Tibial nerve (tissue), 4 donors: ENCODE data around the gene CDH12. TPM values are rescaled to one million over a fixed set of nuclear protein-coding genes. Genes with fewer than 3 reads are reported as not detected.

Experiments used
- DNase-seq, 2 donors: peaks; one replicate each; pipeline ENCODE4 v3.0.0-alpha.2; 2019; ENCODE audit warnings: low spot score in 2 of 2
- H3K27ac ChIP-seq, 4 donors: fragments of 200-600 bp; sonication (generic) in 3 of 4; one replicate each; pipeline ENCODE4 v1.5.1; 2017 to 2019; ENCODE audit warnings: mild to moderate bottlenecking in 1 of 4
- H3K27me3 ChIP-seq, 2 donors: fragments of 200-600 bp; sonication (generic) in 1 of 2; one replicate each; pipeline versions ENCODE4 v1.5.1 to v1.6.0; 2017 to 2019
- H3K36me3 ChIP-seq, 3 donors: fragments of 200-600 bp; sonication (generic); one replicate each; pipeline ENCODE4 v1.5.1; 2018 to 2019
- H3K4me1 ChIP-seq, 4 donors: fragments of 200-600 bp; sonication (generic) in 3 of 4; one replicate each; pipeline ENCODE4 v1.5.1; 2017 to 2019
- H3K4me3 ChIP-seq, 4 donors: fragments of 200-600 bp; sonication (generic) in 3 of 4; one replicate each; pipeline ENCODE4 v1.5.1; 2017 to 2019; ENCODE audit warnings: mild to moderate bottlenecking in 1 of 4, moderate library complexity in 1 of 4
- H3K9me3 ChIP-seq, 4 donors: fragments of 200-600 bp; sonication (generic) in 3 of 4; one replicate each; pipeline ENCODE4 v1.5.1; 2017 to 2019
- CTCF ChIP-seq, 5 experiments: fragments of 200-600 bp in 3 of 5; fragments of 450-650 bp in 2 of 5; sonication (generic) in 3 of 5; IDR thresholded peaks; one replicate each; pipeline ENCODE4 v1.5.1; 2016 to 2019; ENCODE audit warnings: antibody characterized with exemption in 5 of 5, mild to moderate bottlenecking in 3 of 5, moderate library complexity in 2 of 5
- EP300 ChIP-seq, 2 donors: sonication (generic); formaldehyde crosslinking; IDR thresholded peaks; one replicate each; pipeline ENCODE4 v1.6.1; 2017; ENCODE audit warnings: antibody characterized with exemption in 2 of 2, mild to moderate bottlenecking in 1 of 2
- POLR2A ChIP-seq, 2 donors: fragments of 450-650 bp; IDR thresholded peaks; one replicate each; pipeline ENCODE4 v1.6.1; 2017; ENCODE audit warnings: antibody characterized with exemption in 2 of 2, mild to moderate bottlenecking in 2 of 2, moderate library complexity in 2 of 2
- WGBS, 2 donors: methylation state at CpG; one replicate each; pipeline ENCODE4 v1.1.5; 2018; 5-methylcytosine and 5-hydroxymethylcytosine counted together
- total RNA-seq, 4 donors: library from RNA; depleted of rRNA; stranded (reverse); fragments of >200 nt; gene quantifications; one replicate each; pipeline ENCODE4 v1.1.0, GENCODE V29; 2016

CDH12 gene
- total RNA-seq, 4 donors from 2014 or later = 0.30 TPM; not detected in 3

GRCh38 chr5:22554475-22554874 is 298.7 kb downstream of the CDH12 start:
- Histone ChIP-seq H3K4me1 (no peaks in the 10 kb centered on the region), H3K27me3 (no peaks in the 10 kb centered on the region)
- no peak for TF ChIP-seq EP300 (IDR thresholded peaks at IDR 0.05)
- no peak for TF ChIP-seq POLR2A (IDR thresholded peaks at IDR 0.05)
- no peak for TF ChIP-seq CTCF (IDR thresholded peaks at IDR 0.05)

GRCh38 chr5:22549876-22550671 is 303.1 kb downstream of the CDH12 start:
- H3K4me3 ChIP-seq = no peak overlapping the region
- no peak for DNase-seq
- no peaks in the 10 kb centered on the region for H3K9me3 ChIP-seq
- WGBS, 2 donors = 76 to 81% methylated on average over 4 of the region's 4 CpGs
- H3K27ac ChIP-seq = no peak overlapping the region
- H3K4me1 ChIP-seq = no peaks in the 10 kb centered on the region
- H3K36me3 ChIP-seq = no peaks in the 10 kb centered on the region
- H3K27me3 ChIP-seq = no peaks in the 10 kb centered on the region
- TF ChIP-seq CTCF (IDR thresholded peaks at IDR 0.05) (no peak), POLR2A (IDR thresholded peaks at IDR 0.05) (no peak), EP300 (IDR thresholded peaks at IDR 0.05) (no peak)

More at GRCh38 chr5:22554475-22554874, 298.7 kb downstream of the CDH12 start:
- Histone ChIP-seq H3K4me3 (no peak overlapping the region), H3K36me3 (no peaks in the 10 kb centered on the region), H3K27ac (no peak overlapping the region), H3K9me3 (no peaks in the 10 kb centered on the region)
- DNase-seq = no peak

- Histone ChIP-seq H3K4me3 (no peak overlapping the region), H3K4me1 (no peaks in the 10 kb centered on the region), H3K36me3 (no peaks in the 10 kb centered on the region), H3K9me3 (no peaks in the 10 kb centered on the region), H3K27me3 (no peaks in the 10 kb centered on the region), H3K27ac (no peak overlapping the region)
- WGBS, 2 donors = 38 to 55% methylated on average over 1 of the region's 1 CpG
- no peak for DNase-seq
- no peak for TF ChIP-seq POLR2A (IDR thresholded peaks at IDR 0.05)
- no peak for TF ChIP-seq EP300 (IDR thresholded peaks at IDR 0.05)
- no peak for TF ChIP-seq CTCF (IDR thresholded peaks at IDR 0.05)
Measured at GRCh38 chr5:22542340-22542739, 310.8 kb downstream of the CDH12 start.

GRCh38 chr5:22541037-22541436 is 312.1 kb downstream of the CDH12 start:
- Histone ChIP-seq H3K4me1 (no peaks in the 10 kb centered on the region), H3K27ac (no peak overlapping the region), H3K9me3 (no peaks in the 10 kb centered on the region), H3K36me3 (no peaks in the 10 kb centered on the region), H3K4me3 (no peak overlapping the region), H3K27me3 (no peaks in the 10 kb centered on the region)
- DNase-seq = no peak
- 10 to 43% methylated on average over 1 of the region's 1 CpG for WGBS, 2 donors
- TF ChIP-seq EP300 (IDR thresholded peaks at IDR 0.05) = no peak
- no peak for TF ChIP-seq POLR2A (IDR thresholded peaks at IDR 0.05)
- TF ChIP-seq CTCF (IDR thresholded peaks at IDR 0.05) = no peak

- WGBS, 2 donors = 74 to 93% methylated on average over 1 of the region's 1 CpG
- H3K4me1 ChIP-seq = no peaks in the 10 kb centered on the region
- no peak overlapping the region for H3K27ac ChIP-seq
- H3K27me3 ChIP-seq = no peaks in the 10 kb centered on the region
- TF ChIP-seq CTCF (IDR thresholded peaks at IDR 0.05) (no peak), EP300 (IDR thresholded peaks at IDR 0.05) (no peak), POLR2A (IDR thresholded peaks at IDR 0.05) (no peak)
- no peaks in the 10 kb centered on the region for H3K36me3 ChIP-seq
- H3K4me3 ChIP-seq = no peak overlapping the region
- no peaks in the 10 kb centered on the region for H3K9me3 ChIP-seq
- no peak for DNase-seq
Measured at GRCh38 chr5:22539762-22540161, 313.4 kb downstream of the CDH12 start.
